Loucy (cell line): ENCODE results near the gene ARHGAP6.

Experiments
- H2AFZ ChIP-seq: fragments of 200-600 bp; sonication (generic); 2 replicates; pipeline ENCODE4 v1.6.0; 2016; ENCODE audit warnings: antibody characterized with exemption, mild to moderate bottlenecking, low read length, moderate library complexity
- H3F3A ChIP-seq: fragments of 200-600 bp; 2 replicates; pipeline ENCODE4 v1.6.0; 2016; ENCODE audit warnings: antibody characterized with exemption, low read depth, mild to moderate bottlenecking
- H3K27me3 ChIP-seq: fragments of 200-600 bp; sonication (generic); 2 replicates; pipeline ENCODE4 v1.6.1; 2014; ENCODE audit warnings: low read length, mild to moderate bottlenecking; ENCODE audit not compliant: insufficient read depth, poor library complexity, severe bottlenecking
- H3K36me3 ChIP-seq: fragments of 200-600 bp; sonication (generic); 2 replicates; pipeline ENCODE4 v1.6.1; 2016; ENCODE audit warnings: low read length; ENCODE audit not compliant: insufficient read depth
- H3K4me1 ChIP-seq: fragments of 200-600 bp; sonication (generic); 2 replicates; pipeline ENCODE4 v1.5.1; 2014; ENCODE audit warnings: low read length, mild to moderate bottlenecking; ENCODE audit not compliant: insufficient read depth, poor library complexity, severe bottlenecking
- H3K4me2 ChIP-seq: fragments of 200-600 bp; sonication (generic); 2 replicates; pipeline ENCODE4 v1.6.0; 2014; ENCODE audit warnings: antibody characterized with exemption, low read length, low read depth, mild to moderate bottlenecking; ENCODE audit not compliant: poor library complexity, severe bottlenecking
- H3K4me3 ChIP-seq: fragments of 200-600 bp; sonication (generic); 2 replicates; pipeline ENCODE4 v1.5.1; 2014; ENCODE audit warnings: low read length, mild to moderate bottlenecking, mixed read lengths; ENCODE audit not compliant: poor library complexity, severe bottlenecking
- H3K79me2 ChIP-seq: fragments of 200-600 bp; sonication (generic); 2 replicates; pipeline ENCODE4 v1.6.1; 2014; ENCODE audit warnings: low read length; ENCODE audit not compliant: insufficient read depth
- H3K9ac ChIP-seq: fragments of 200-600 bp; sonication (generic); 2 replicates; pipeline ENCODE4 v1.6.0; 2014; ENCODE audit warnings: mild to moderate bottlenecking, low read depth, low read length, moderate library complexity; ENCODE audit not compliant: poor library complexity, severe bottlenecking
- H3K9me2 ChIP-seq: fragments of 200-600 bp; sonication (generic); replicated peaks from 2 replicates; pipeline ENCODE4 v1.6.1; 2016; ENCODE audit warnings: low read depth, low read length, mixed read lengths
- H3K9me3 ChIP-seq: fragments of 200-600 bp; sonication (generic); 2 replicates; pipeline ENCODE4 v1.6.1; 2014; ENCODE audit warnings: mild to moderate bottlenecking, antibody characterized with exemption, low read length, low read depth; ENCODE audit not compliant: insufficient read depth
- H4K20me1 ChIP-seq: fragments of 200-600 bp; sonication (generic); 2 replicates; pipeline ENCODE4 v1.6.0; 2014; ENCODE audit warnings: antibody characterized with exemption, low read length, mild to moderate bottlenecking; ENCODE audit not compliant: insufficient read depth, poor library complexity, severe bottlenecking
- EZH2phosphoT487 ChIP-seq: fragments of 200-600 bp; IDR thresholded peaks from 2 replicates; pipeline ENCODE4 v1.6.1; 2018; ENCODE audit warnings: antibody characterized with exemption, mild to moderate bottlenecking, moderate library complexity, borderline replicate concordance
- TF ChIP-seq, protein P1 (sequence below): fragments of 200-600 bp; sonication (generic); conservative IDR thresholded peaks from 2 replicates; pipeline ENCODE4 v1.5.1; 2014; ENCODE audit warnings: mild to moderate bottlenecking, antibody characterized with exemption, low read length

Gene ARHGAP6

GRCh38 chrX:11346121-11346682 lies 319.5 kb downstream of the ARHGAP6 start:
- no peaks in the 10 kb centered on the region for H4K20me1 ChIP-seq
- H3F3A ChIP-seq = no peaks in the 10 kb centered on the region
- H3K9me2 ChIP-seq = no peaks in the 10 kb centered on the region
- H2AFZ ChIP-seq = no peak overlapping the region
- H3K36me3 ChIP-seq = no peaks in the 10 kb centered on the region
- no peak overlapping the region for H3K4me3 ChIP-seq
- no peaks in the 10 kb centered on the region for H3K9me3 ChIP-seq
- no peaks in the 10 kb centered on the region for H3K79me2 ChIP-seq
- TF ChIP-seq, protein P1, sequence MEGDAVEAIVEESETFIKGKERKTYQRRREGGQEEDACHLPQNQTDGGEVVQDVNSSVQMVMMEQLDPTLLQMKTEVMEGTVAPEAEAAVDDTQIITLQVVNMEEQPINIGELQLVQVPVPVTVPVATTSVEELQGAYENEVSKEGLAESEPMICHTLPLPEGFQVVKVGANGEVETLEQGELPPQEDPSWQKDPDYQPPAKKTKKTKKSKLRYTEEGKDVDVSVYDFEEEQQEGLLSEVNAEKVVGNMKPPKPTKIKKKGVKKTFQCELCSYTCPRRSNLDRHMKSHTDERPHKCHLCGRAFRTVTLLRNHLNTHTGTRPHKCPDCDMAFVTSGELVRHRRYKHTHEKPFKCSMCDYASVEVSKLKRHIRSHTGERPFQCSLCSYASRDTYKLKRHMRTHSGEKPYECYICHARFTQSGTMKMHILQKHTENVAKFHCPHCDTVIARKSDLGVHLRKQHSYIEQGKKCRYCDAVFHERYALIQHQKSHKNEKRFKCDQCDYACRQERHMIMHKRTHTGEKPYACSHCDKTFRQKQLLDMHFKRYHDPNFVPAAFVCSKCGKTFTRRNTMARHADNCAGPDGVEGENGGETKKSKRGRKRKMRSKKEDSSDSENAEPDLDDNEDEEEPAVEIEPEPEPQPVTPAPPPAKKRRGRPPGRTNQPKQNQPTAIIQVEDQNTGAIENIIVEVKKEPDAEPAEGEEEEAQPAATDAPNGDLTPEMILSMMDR = no peak
- TF ChIP-seq EZH2phosphoT487 = no peak
- H3K9ac ChIP-seq = no peak overlapping the region
- peaks cover 2% of the 10 kb centered on the region for H3K4me1 ChIP-seq
- H3K4me2 ChIP-seq = no peak overlapping the region
- no peaks in the 10 kb centered on the region for H3K27me3 ChIP-seq

- no peaks in the 10 kb centered on the region for H3K79me2 ChIP-seq
- no peak overlapping the region for H3K4me3 ChIP-seq
- H3F3A ChIP-seq = no peaks in the 10 kb centered on the region
- no peak for TF ChIP-seq EZH2phosphoT487
- TF ChIP-seq, protein P1 = no peak
- H4K20me1 ChIP-seq = no peaks in the 10 kb centered on the region
- no peaks in the 10 kb centered on the region for H3K9me3 ChIP-seq
- no peak overlapping the region for H3K9ac ChIP-seq
- no peaks in the 10 kb centered on the region for H3K36me3 ChIP-seq
- H3K4me1 ChIP-seq = no peaks in the 10 kb centered on the region
- no peak overlapping the region for H3K4me2 ChIP-seq
- H3K9me2 ChIP-seq = no peaks in the 10 kb centered on the region
- no peak overlapping the region for H2AFZ ChIP-seq
- no peaks in the 10 kb centered on the region for H3K27me3 ChIP-seq
Observed at GRCh38 chrX:11342673-11343072, 323.0 kb downstream of the ARHGAP6 start.

DNA sequence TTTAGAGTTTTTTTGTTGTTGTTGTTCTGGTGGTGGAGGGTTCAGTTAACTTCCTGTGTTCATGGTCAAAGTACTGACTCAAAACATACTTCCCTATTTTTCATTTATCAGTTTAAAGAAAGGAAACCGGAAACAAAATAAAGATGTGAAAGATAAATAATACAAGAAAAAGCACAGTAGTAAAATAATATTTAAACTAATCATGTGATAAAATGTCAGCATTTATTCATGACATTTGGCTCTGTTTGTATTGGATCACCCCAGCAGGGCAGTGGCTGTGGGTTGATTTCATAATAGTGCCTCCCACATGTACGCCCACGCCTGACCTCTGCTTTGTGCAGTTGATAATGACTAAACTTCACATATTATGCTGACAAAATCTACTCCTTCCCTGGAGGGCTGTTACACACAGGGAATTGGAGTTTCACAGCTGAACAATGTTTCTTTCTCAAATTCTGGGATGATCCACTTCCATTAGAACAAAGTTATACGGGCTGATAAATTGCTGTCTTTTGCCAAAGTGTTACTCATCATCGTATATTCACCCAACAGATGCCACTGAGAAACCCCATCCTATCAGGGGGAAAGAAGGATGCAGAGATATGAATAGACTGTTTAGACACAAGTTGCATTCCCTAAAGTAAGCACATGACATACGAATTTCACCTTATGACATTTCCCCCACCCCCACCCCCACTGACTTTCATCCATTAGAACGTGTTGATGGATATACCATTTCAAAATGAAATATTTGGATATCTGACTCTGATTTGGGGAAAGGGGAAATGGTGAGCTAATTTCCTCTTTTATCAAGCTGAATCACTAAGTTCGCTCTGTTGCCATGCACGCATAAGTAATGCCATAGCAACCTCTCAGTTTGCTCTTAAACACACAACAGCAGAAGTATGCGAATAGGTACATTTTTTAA lies 324.2 kb downstream of the ARHGAP6 start:
- Histone ChIP-seq H3K4me2 (no peak overlapping the region), H3K4me1 (no peaks in the 10 kb centered on the region), H3K9ac (no peak overlapping the region), H3K79me2 (no peaks in the 10 kb centered on the region), H4K20me1 (no peaks in the 10 kb centered on the region), H2AFZ (no peak overlapping the region), H3K36me3 (no peaks in the 10 kb centered on the region), H3K9me2 (no peaks in the 10 kb centered on the region), H3K4me3 (no peak overlapping the region), H3K9me3 (no peaks in the 10 kb centered on the region), H3F3A (no peaks in the 10 kb centered on the region), H3K27me3 (no peaks in the 10 kb centered on the region)
- TF ChIP-seq, protein P1 = no peak
- no peak for TF ChIP-seq EZH2phosphoT487
